ENCODE measurements around the gene OXCT1. TPM values are rescaled to one million over a fixed set of nuclear protein-coding genes. Genes with fewer than 3 reads are reported as not detected.

The OXCT1 gene
- total and polyA plus RNA-seq, 2 of the 4 experiments (the other 2 are of a cell fraction): 14.2 to 16.3 TPM

GRCh38 chr5:41778410-41778809 lies 91.8 kb downstream of the OXCT1 start:
- Histone ChIP-seq H2BK15ac (ENCODE audit: low read depth, low read length) (no peak overlapping the region), H3K9me3 (ENCODE audit: control insufficient read depth, insufficient read depth, low read length) (no peaks in the 10 kb centered on the region), H2AK9ac (replicated peaks; ENCODE audit: low read depth, low read length, poor library complexity) (no peak overlapping the region), H4K20me1 (ENCODE audit: insufficient read depth, low read length) (no peaks in the 10 kb centered on the region), H2BK120ac (ENCODE audit: low read depth, low read length) (no peak overlapping the region), H2AK5ac (ENCODE audit: low read depth, low read length) (no peak overlapping the region), H3K23ac (ENCODE audit: low read depth, low read length) (no peak overlapping the region), H2BK5ac (ENCODE audit: low read depth, low read length, poor library complexity, severe bottlenecking) (no peak overlapping the region), H4K8ac (ENCODE audit: low read depth in 2 of 2, low read length in 2 of 2) (no peak overlapping the region), H3K4me2 (ENCODE audit: low read depth, low read length) (no peak overlapping the region), H3K14ac (replicated peaks; ENCODE audit: low read depth, low read length) (no peak overlapping the region), H3K79me1 (ENCODE audit: low read depth in 1 of 2, low read length in 2 of 2) (no peaks in the 10 kb centered on the region), H3K27me3 (ENCODE audit: control insufficient read depth, insufficient read depth, low read length) (no peaks in the 10 kb centered on the region), H3K9ac (ENCODE audit: low read depth, low read length) (no peak overlapping the region), H3K4ac (ENCODE audit: low read depth, low read length) (no peak overlapping the region), H3K36me3 (ENCODE audit: control insufficient read depth, insufficient read depth, low read length) (no peaks in the 10 kb centered on the region), H3K56ac (ENCODE audit: extremely low read depth, insufficient read depth, low read length) (no peak overlapping the region), H2AFZ (replicated peaks; ENCODE audit: low read length, poor library complexity) (no peak overlapping the region), H4K5ac (ENCODE audit: low read depth, low read length) (no peak overlapping the region), H2BK20ac (ENCODE audit: low read depth, low read length) (no peak overlapping the region), H4K91ac (ENCODE audit: insufficient read depth, low read depth, low read length) (no peak overlapping the region), H3K27ac (ENCODE audit: insufficient read depth, low read length) (no peak overlapping the region), H3K4me1 (ENCODE audit: control insufficient read depth, insufficient read depth, low read length) (peaks cover 4% of the 10 kb centered on the region), H3K18ac (ENCODE audit: low read depth, low read length) (no peak overlapping the region), H3K9me1 (ENCODE audit: insufficient read depth, low read length) (no peaks in the 10 kb centered on the region), H3K4me3 (ENCODE audit: insufficient read depth, low read depth, low read length) (no peak overlapping the region)
- intact Hi-C loops (cut with micrococcal nuclease) (no loop called here), dilution Hi-C loops (cut with HindIII; ENCODE audit: low sequenced_read_pairs, unreplicated experiment) (no loop called here), in situ Hi-C loops (cut with MboI; ENCODE audit: low sequenced_read_pairs) (no loop called here)
- TF ChIP-seq ELK1 (IDR thresholded peaks at IDR 0.05; ENCODE audit: borderline replicate concordance, low read depth, low read length): no peak
- TF ChIP-seq CTCF (conservative IDR thresholded peaks at IDR 0.05; ENCODE audit: low read depth, low read length): no peak
- no peak for TF ChIP-seq POLR2A (IDR thresholded peaks at IDR 0.05; ENCODE audit: low read depth, low read length)
- TF ChIP-seq SMC3 (IDR thresholded peaks at IDR 0.05; ENCODE audit: low read depth, low read length): no peak
- no peak for TF ChIP-seq CEBPB (IDR thresholded peaks at IDR 0.05; ENCODE audit: low read depth, low read length)
- no peak for TF ChIP-seq RCOR1 (IDR thresholded peaks at IDR 0.05; ENCODE audit: insufficient replicate concordance, low read length)
- no peak for TF ChIP-seq MAFK (IDR thresholded peaks at IDR 0.05; ENCODE audit: low read depth, low read length)
- no peak for TF ChIP-seq RAD21 (IDR thresholded peaks at IDR 0.05; ENCODE audit: low read length)
- no peak for TF ChIP-seq BHLHE40 (IDR thresholded peaks at IDR 0.05; ENCODE audit: low read depth, low read length)
- no peak for TF ChIP-seq MXI1 (IDR thresholded peaks at IDR 0.05; ENCODE audit: borderline replicate concordance, low read depth, low read length)
- no peak for TF ChIP-seq NFE2L2 (IDR thresholded peaks at IDR 0.05; ENCODE audit: low read depth, low read length)
- no peak for TF ChIP-seq FOS (IDR thresholded peaks at IDR 0.05; ENCODE audit: low read depth, low read length)
- CTCF ChIA-PET: interaction anchor here (1.5 kb wide), 1 partner anchor 65 kb away, joined by 3 read pairs; no protein-coding TSS in a partner anchor
- no peak for DNase-seq
- BruUV-seq (replicated peaks): no TSS peak
- WGBS, 2 experiments (ENCODE audit: extremely low coverage in 2 of 2, insufficient read length in 1 of 2): no CpG with 5 or more reads among the region's 3 CpGs
- POLR2A ChIA-PET (ENCODE audit: unreplicated experiment): no interaction called here
- ATAC-seq (ENCODE audit: low read depth): no peak
